Measurements from ENCODE around the gene C19orf81.

GRCh38 chr19:50602496-50602895, 46.7 kb upstream of the C19orf81 start:
- TF ChIP-seq CTCF (conservative IDR thresholded peaks at IDR 0.05) (no peak), EZH2 (IDR thresholded peaks at IDR 0.05; ENCODE audit: low read depth) (no peak)
